Sigmoid colon (tissue), 7 donors: ENCODE results near the gene CFAP97D2. TPM values are rescaled to one million over a fixed set of nuclear protein-coding genes. Genes with fewer than 3 reads are reported as not detected.
A peak's percentile ranks its signal among the peaks of the same experiment; 100 is the strongest.

Source experiments
- DNase-seq: peaks from one replicate; pipeline ENCODE4 v3.0.0-alpha.2; 2019
- H3K27ac ChIP-seq, 4 donors: fragments of 200-600 bp; sonication (generic); one replicate each; pipeline ENCODE4 v1.5.1; 2016 to 2019; ENCODE audit warnings: mild to moderate bottlenecking in 1 of 4
- H3K27me3 ChIP-seq, 3 donors: fragments of 200-600 bp; sonication (generic); one replicate each; pipeline ENCODE4 v1.5.1; 2019; ENCODE audit warnings: mild to moderate bottlenecking in 1 of 3
- H3K36me3 ChIP-seq, 4 donors: fragments of 200-600 bp; sonication (generic); one replicate each; pipeline ENCODE4 v1.5.1; 2016 to 2019
- H3K4me1 ChIP-seq, 4 donors: fragments of 200-600 bp; sonication (generic); one replicate each; pipeline ENCODE4 v1.5.1; 2017 to 2019
- H3K4me3 ChIP-seq, 4 donors: fragments of 200-600 bp; sonication (generic); one replicate each; pipeline ENCODE4 v1.5.1; 2017 to 2019; ENCODE audit warnings: mild to moderate bottlenecking in 2 of 4, moderate library complexity in 1 of 4
- H3K9me3 ChIP-seq, 4 donors: fragments of 200-600 bp in 3 of 4; sonication (generic) in 3 of 4; one replicate each; pipeline versions ENCODE4 v1.5.1 to v1.6.1; 2013 to 2019
- CTCF ChIP-seq, 4 experiments: fragments of 450-650 bp in 3 of 4; fragments of 200-600 bp in 1 of 4; IDR thresholded peaks; one replicate each; pipeline ENCODE4 v1.5.1; 2016 to 2019; ENCODE audit warnings: antibody characterized with exemption in 4 of 4, mild to moderate bottlenecking in 3 of 4, moderate library complexity in 2 of 4
- EP300 ChIP-seq, 4 donors: sonication (generic); formaldehyde crosslinking; IDR thresholded peaks; one replicate each; pipeline ENCODE4 v1.6.1; 2017; ENCODE audit warnings: antibody characterized with exemption in 4 of 4
- POLR2A ChIP-seq, 2 donors: fragments of 450-650 bp; IDR thresholded peaks; one replicate each; pipeline ENCODE4 v1.6.1; 2016; ENCODE audit warnings: antibody characterized with exemption in 2 of 2, mild to moderate bottlenecking in 2 of 2, moderate library complexity in 2 of 2
- POLR2AphosphoS5 ChIP-seq, 4 donors: sonication (generic); formaldehyde crosslinking; IDR thresholded peaks; one replicate each; pipeline ENCODE4 v1.6.1; 2017; ENCODE audit warnings: antibody characterized with exemption in 4 of 4
- WGBS, 2 donors: extraction: QIAGEN DNeasy Blood & Tissue Kit; methylation state at CpG; one replicate each; pipeline ENCODE4 v1.1.7; 2013; 5-methylcytosine and 5-hydroxymethylcytosine counted together
- intact Hi-C: fragments of 100-400 bp; cut with DNase I; formaldehyde crosslinking; loops from one replicate; pipeline ENCODE4 v1.15.1; 2023
- polyA plus RNA-seq, 3 donors: library from polyadenylated mRNA; stranded (reverse); fragments of 200-250 nt; gene quantifications; one replicate each; pipeline ENCODE4 v1.2.3, GENCODE V29; 2013
- total RNA-seq, 4 donors: library from RNA; depleted of rRNA; stranded (reverse); fragments of >200 nt; gene quantifications; one replicate each; pipeline ENCODE4 v1.1.0, GENCODE V29; 2016
- donor health status: healthy with polysubstance abuse.
- donor health status: Bipolar disorder and iron deficiency.
- donor health status: healthy.

Gene CFAP97D2
- total and polyA plus RNA-seq, 7 donors, result 0.04 TPM; not detected in 6

DNA sequence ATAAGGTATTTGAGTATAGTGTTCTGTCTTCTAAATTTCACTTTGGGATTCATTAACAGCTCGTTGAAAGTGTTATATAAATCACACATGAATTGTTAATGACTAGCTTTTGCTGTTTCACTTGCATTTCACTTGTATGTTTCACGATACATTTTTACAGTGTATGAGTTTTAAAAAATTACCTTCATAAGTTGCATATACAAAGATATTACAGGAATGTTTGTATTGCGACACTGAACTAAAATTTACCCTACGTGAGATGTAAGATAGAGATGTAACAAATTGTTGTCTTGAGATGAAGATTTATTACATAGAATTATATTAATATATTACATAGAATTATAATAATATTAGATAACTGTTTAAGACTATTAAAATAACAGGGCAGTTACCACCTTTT is 57.2 kb downstream of the CFAP97D2 start:
- peak overlapping the region in 3 of 4 donors; percentile 85 to 98 (median 97) for H3K4me3 ChIP-seq
- H3K27me3 ChIP-seq, result no peaks in the 10 kb centered on the region
- peaks cover 0 to 46% (median 29%) of the 10 kb centered on the region in 4 donors for H3K36me3 ChIP-seq
- peaks cover 0 to 16% (median 10%) of the 10 kb centered on the region in 4 donors for H3K4me1 ChIP-seq
- 53 to 75% methylated on average over 4 of the region's 4 CpGs for WGBS, 2 donors
- H3K27ac ChIP-seq, result peak overlapping the region in 2 of 4 donors; percentile 83 to 88
- TF ChIP-seq POLR2A (IDR thresholded peaks at IDR 0.05) (no peak), POLR2AphosphoS5 (IDR thresholded peaks at IDR 0.05) (no peak), CTCF (IDR thresholded peaks at IDR 0.05) (no peak), EP300 (IDR thresholded peaks at IDR 0.05) (no peak)
- intact Hi-C loops, result no loop called here
- no peaks in the 10 kb centered on the region for H3K9me3 ChIP-seq
- DNase-seq, result no peak

- intact Hi-C loops, result no loop called here
- H3K27me3 ChIP-seq, result no peaks in the 10 kb centered on the region
- no peak overlapping the region for H3K4me3 ChIP-seq
- H3K36me3 ChIP-seq, result peaks cover 4 to 60% (median 42%) of the 10 kb centered on the region in 4 donors
- H3K9me3 ChIP-seq, result no peaks in the 10 kb centered on the region
- 93 to 94% methylated on average over 7 of the region's 7 CpGs for WGBS, 2 donors
- no peak overlapping the region for H3K27ac ChIP-seq
- DNase-seq, result no peak
- peaks cover 0 to 16% (median 10%) of the 10 kb centered on the region in 4 donors for H3K4me1 ChIP-seq
- TF ChIP-seq CTCF (IDR thresholded peaks at IDR 0.05), result no peak
- TF ChIP-seq EP300 (IDR thresholded peaks at IDR 0.05), result no peak
- TF ChIP-seq POLR2A (IDR thresholded peaks at IDR 0.05), result no peak
- no peak for TF ChIP-seq POLR2AphosphoS5 (IDR thresholded peaks at IDR 0.05)
These were observed 58.5 kb downstream of the CFAP97D2 start for GRCh38 chr13:114237415-114238112.

DNA sequence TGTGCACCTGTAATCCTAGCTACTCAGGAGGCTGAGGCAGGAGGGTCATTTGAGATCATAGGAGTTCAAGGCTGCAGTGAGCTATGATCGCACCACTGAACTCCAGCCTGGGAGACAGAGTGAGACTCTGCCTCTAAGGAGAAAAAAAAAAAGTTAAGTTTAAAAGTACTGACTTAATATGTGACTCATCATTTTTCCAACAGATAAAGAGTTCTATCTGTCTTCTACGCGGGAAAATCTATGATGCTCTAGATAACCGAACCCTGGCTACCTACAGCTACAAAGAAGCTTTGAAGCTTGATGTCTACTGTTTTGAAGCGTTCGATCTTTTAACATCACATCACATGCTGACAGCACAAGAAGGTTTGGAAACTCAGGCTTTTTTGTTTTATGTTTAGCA is 62.9 kb downstream of the CFAP97D2 start:
- TF ChIP-seq POLR2A (IDR thresholded peaks at IDR 0.05) (no peak), EP300 (IDR thresholded peaks at IDR 0.05) (no peak), CTCF (IDR thresholded peaks at IDR 0.05) (no peak), POLR2AphosphoS5 (IDR thresholded peaks at IDR 0.05) (no peak)
- peaks cover 4 to 100% (median 79%) of the 10 kb centered on the region in 4 donors for H3K36me3 ChIP-seq
- 89 to 97% methylated on average over 6 of the region's 6 CpGs for WGBS, 2 donors

DNA sequence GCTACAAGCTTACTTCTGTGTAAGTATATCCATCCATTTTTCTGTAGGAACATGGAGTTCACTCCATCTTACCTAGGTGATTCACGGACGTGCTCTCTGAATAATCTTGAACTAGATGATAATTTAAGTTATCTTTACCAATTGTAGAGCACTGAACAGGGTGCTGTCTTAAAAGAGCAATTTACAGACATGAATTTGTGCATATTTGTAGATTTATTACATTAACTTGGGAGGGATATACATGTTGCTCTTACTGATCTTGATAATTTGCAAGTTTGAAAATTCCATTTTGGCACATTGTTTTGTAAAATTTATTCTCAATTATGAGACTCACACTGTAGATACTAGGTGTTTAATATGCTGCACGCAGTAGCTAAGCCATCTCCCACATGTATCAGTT is 64.9 kb downstream of the CFAP97D2 start:
- intact Hi-C loops, result no loop called here
- no peak overlapping the region for H3K4me3 ChIP-seq
- H3K4me1 ChIP-seq, result no peaks in the 10 kb centered on the region
- no peak for DNase-seq
- no peak overlapping the region for H3K27ac ChIP-seq
- H3K9me3 ChIP-seq, result no peaks in the 10 kb centered on the region
- no peak for TF ChIP-seq CTCF (IDR thresholded peaks at IDR 0.05)
- no peak for TF ChIP-seq EP300 (IDR thresholded peaks at IDR 0.05)
- 96% methylated on average over 3 of the region's 3 CpGs for WGBS, 2 donors
- peaks cover 7 to 100% (median 71%) of the 10 kb centered on the region in 4 donors for H3K36me3 ChIP-seq
- H3K27me3 ChIP-seq, result no peaks in the 10 kb centered on the region

More for the DNA sequence above, 62.9 kb downstream of the CFAP97D2 start:
- no peak for DNase-seq
- no peaks in the 10 kb centered on the region for H3K27me3 ChIP-seq
- no peak overlapping the region for H3K27ac ChIP-seq
- H3K4me3 ChIP-seq, result no peak overlapping the region
- H3K9me3 ChIP-seq, result no peaks in the 10 kb centered on the region
- no peaks in the 10 kb centered on the region for H3K4me1 ChIP-seq
- intact Hi-C loops, result no loop called here
